ENCODE results near the gene UBE2J1. TPM values are rescaled to one million over a fixed set of nuclear protein-coding genes. Genes with fewer than 3 reads are reported as not detected.

Gene UBE2J1
- total and polyA plus RNA-seq, 2 experiments from 2014 or later, result 42.9 to 44.5 TPM

GRCh38 chr6:89291256-89291819, 61.2 kb downstream of the UBE2J1 start:
- H3K27ac ChIP-seq, result no peak overlapping the region
- H3K79me2 ChIP-seq (ENCODE audit: insufficient read depth), result no peaks in the 10 kb centered on the region
- H2AFZ ChIP-seq, result no peak overlapping the region
- H3K9me3 ChIP-seq (ENCODE audit: low read depth), result no peaks in the 10 kb centered on the region
- no peak overlapping the region for H3K9ac ChIP-seq
- H3K9me2 ChIP-seq (ENCODE audit: insufficient read depth), result no peaks in the 10 kb centered on the region
- H4K20me1 ChIP-seq (ENCODE audit: insufficient read depth), result no peaks in the 10 kb centered on the region
- no peak overlapping the region for H3K4me2 ChIP-seq (ENCODE audit: unreplicated experiment)
- H3K4me1 ChIP-seq (ENCODE audit: insufficient read depth), result no peaks in the 10 kb centered on the region
- 76 to 77% methylated on average over 11 of the region's 11 CpGs for WGBS, 2 experiments (ENCODE audit: low coverage in 1 of 2, low lambda C conversion rate in 2 of 2, missing lambda C conversion rate in 2 of 2)
- H3F3A ChIP-seq (ENCODE audit: insufficient read depth), result no peaks in the 10 kb centered on the region
- peaks cover 19% of the 10 kb centered on the region; the same call in 1 of the 2 replicates for H3K27me3 ChIP-seq (replicated peaks; ENCODE audit: insufficient read depth)
- H3K4me3 ChIP-seq, result no peak overlapping the region
- no peak for DNase-seq
- in situ Hi-C loops (cut with MboI), result no loop called here
- H3K36me3 ChIP-seq (ENCODE audit: low read depth), result no peaks in the 10 kb centered on the region
- TF ChIP-seq EZH2phosphoT487 (IDR thresholded peaks at IDR 0.05; ENCODE audit: insufficient read depth, low read depth) (no peak), EZH2 (IDR thresholded peaks at IDR 0.05; ENCODE audit: insufficient read depth, poor library complexity, severe bottlenecking) (no peak)

DNA sequence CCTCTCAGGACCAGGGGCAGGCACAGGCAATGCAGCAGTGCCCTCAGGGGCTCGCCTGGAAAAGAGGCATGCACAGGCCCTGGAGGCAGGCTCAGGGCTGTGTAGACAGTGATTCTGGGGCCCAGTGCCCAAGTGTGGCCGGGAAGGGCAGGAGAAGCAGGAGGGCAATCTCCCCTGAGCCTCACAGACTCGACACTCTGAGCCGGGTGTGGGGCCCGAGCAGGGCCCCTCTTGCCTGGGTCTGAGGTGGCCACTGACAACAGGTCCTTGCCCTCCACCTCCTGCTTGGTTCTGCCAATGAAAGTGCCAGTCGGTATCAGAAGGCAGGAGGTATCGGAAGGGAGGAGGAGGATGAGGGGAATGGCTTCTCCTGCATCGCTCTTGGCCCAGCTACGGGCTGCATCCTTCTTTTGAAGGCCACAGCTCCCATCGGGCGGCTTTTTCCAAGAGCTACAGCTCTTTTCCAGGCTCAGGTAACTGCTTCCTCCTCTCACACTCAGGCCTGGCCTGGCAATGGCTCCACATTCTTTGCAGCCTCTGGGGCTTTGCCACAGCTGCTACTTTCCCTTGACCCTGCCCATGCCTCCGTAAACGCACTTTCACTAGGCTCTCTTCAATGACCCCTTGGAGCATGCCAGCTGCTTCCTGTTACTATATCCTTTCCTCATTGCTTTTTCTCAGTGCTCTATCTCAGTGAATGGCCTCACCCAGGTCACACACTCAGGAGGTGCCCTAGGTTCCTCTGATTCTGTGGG, 61.9 kb downstream of the UBE2J1 start:
- H3K9me2 ChIP-seq (ENCODE audit: insufficient read depth), result no peaks in the 10 kb centered on the region
- no peak overlapping the region for H3K27ac ChIP-seq
- DNase-seq, result no peak
- no peak overlapping the region for H3K9ac ChIP-seq
- no peak overlapping the region for H3K4me3 ChIP-seq
- no peaks in the 10 kb centered on the region for H3K79me2 ChIP-seq (ENCODE audit: insufficient read depth)
- WGBS, 2 experiments (ENCODE audit: low coverage in 1 of 2, low lambda C conversion rate in 2 of 2, missing lambda C conversion rate in 2 of 2), result 67 to 68% methylated on average over 12 to 13 of the region's 13 CpGs
- H4K20me1 ChIP-seq (ENCODE audit: insufficient read depth), result no peaks in the 10 kb centered on the region
- TF ChIP-seq EZH2phosphoT487 (IDR thresholded peaks at IDR 0.05; ENCODE audit: insufficient read depth, low read depth) (no peak), EZH2 (IDR thresholded peaks at IDR 0.05; ENCODE audit: insufficient read depth, poor library complexity, severe bottlenecking) (no peak)
- H2AFZ ChIP-seq, result no peak overlapping the region
- no peak overlapping the region for H3K4me2 ChIP-seq (ENCODE audit: unreplicated experiment)
- H3K9me3 ChIP-seq (ENCODE audit: low read depth), result no peaks in the 10 kb centered on the region
- in situ Hi-C loops (cut with MboI), result no loop called here
- no peaks in the 10 kb centered on the region for H3F3A ChIP-seq (ENCODE audit: insufficient read depth)
- peaks cover 15% of the 10 kb centered on the region; the same call in 1 of the 2 replicates for H3K27me3 ChIP-seq (replicated peaks; ENCODE audit: insufficient read depth)
- H3K4me1 ChIP-seq (ENCODE audit: insufficient read depth), result no peaks in the 10 kb centered on the region
- no peaks in the 10 kb centered on the region for H3K36me3 ChIP-seq (ENCODE audit: low read depth)

GRCh38 chr6:89289710-89290109, 62.8 kb downstream of the UBE2J1 start:
- Histone ChIP-seq H3K4me3 (no peak overlapping the region), H3K27ac (no peak overlapping the region), H3K4me2 (ENCODE audit: unreplicated experiment) (no peak overlapping the region), H3K36me3 (ENCODE audit: low read depth) (no peaks in the 10 kb centered on the region), H3K27me3 (replicated peaks; ENCODE audit: insufficient read depth) (peaks cover 15% of the 10 kb centered on the region; the same call in 1 of the 2 replicates), H3K9ac (no peak overlapping the region), H2AFZ (no peak overlapping the region), H3K4me1 (ENCODE audit: insufficient read depth) (no peaks in the 10 kb centered on the region), H4K20me1 (ENCODE audit: insufficient read depth) (no peaks in the 10 kb centered on the region), H3K9me2 (ENCODE audit: insufficient read depth) (no peaks in the 10 kb centered on the region), H3K9me3 (ENCODE audit: low read depth) (no peaks in the 10 kb centered on the region), H3F3A (ENCODE audit: insufficient read depth) (no peaks in the 10 kb centered on the region), H3K79me2 (ENCODE audit: insufficient read depth) (no peaks in the 10 kb centered on the region)
- 56 to 57% methylated on average over 3 of the region's 3 CpGs for WGBS, 2 experiments (ENCODE audit: low coverage in 1 of 2, low lambda C conversion rate in 2 of 2, missing lambda C conversion rate in 2 of 2)
- no peak for DNase-seq
- TF ChIP-seq EZH2phosphoT487 (IDR thresholded peaks at IDR 0.05; ENCODE audit: insufficient read depth, low read depth), result no peak
- TF ChIP-seq EZH2 (IDR thresholded peaks at IDR 0.05; ENCODE audit: insufficient read depth, poor library complexity, severe bottlenecking), result no peak
- in situ Hi-C loops (cut with MboI), result no loop called here

- no peaks in the 10 kb centered on the region for H3K9me2 ChIP-seq (ENCODE audit: insufficient read depth)
- H3K4me2 ChIP-seq (ENCODE audit: unreplicated experiment), result no peak overlapping the region
- no peaks in the 10 kb centered on the region for H4K20me1 ChIP-seq (ENCODE audit: insufficient read depth)
- no peaks in the 10 kb centered on the region for H3K9me3 ChIP-seq (ENCODE audit: low read depth)
- H3F3A ChIP-seq (ENCODE audit: insufficient read depth), result no peaks in the 10 kb centered on the region
- H3K27ac ChIP-seq, result no peak overlapping the region
- H3K36me3 ChIP-seq (ENCODE audit: low read depth), result no peaks in the 10 kb centered on the region
- DNase-seq, result no peak
- H3K9ac ChIP-seq, result no peak overlapping the region
- in situ Hi-C loops (cut with MboI), result no loop called here
- no peak overlapping the region for H3K4me3 ChIP-seq
- no peak overlapping the region for H2AFZ ChIP-seq
- peaks cover 27% of the 10 kb centered on the region; the same call in 1 of the 2 replicates for H3K27me3 ChIP-seq (replicated peaks; ENCODE audit: insufficient read depth)
- no peaks in the 10 kb centered on the region for H3K4me1 ChIP-seq (ENCODE audit: insufficient read depth)
- TF ChIP-seq EZH2 (IDR thresholded peaks at IDR 0.05; ENCODE audit: insufficient read depth, poor library complexity, severe bottlenecking) (no peak), EZH2phosphoT487 (IDR thresholded peaks at IDR 0.05; ENCODE audit: insufficient read depth, low read depth) (no peak)
- no peaks in the 10 kb centered on the region for H3K79me2 ChIP-seq (ENCODE audit: insufficient read depth)
- WGBS, 2 experiments (ENCODE audit: low coverage in 1 of 2, low lambda C conversion rate in 2 of 2, missing lambda C conversion rate in 2 of 2), result 75 to 78% methylated on average over 9 of the region's 9 CpGs
Measured at GRCh38 chr6:89287351-89288028, 65.0 kb downstream of the UBE2J1 start.
